ENCODE measurements around the gene C15orf40.
"Not testable (repeated sequence)": the region's sequence is repeated elsewhere in the genome, so short reads cannot be mapped to it uniquely, and the experiment has no call there.

Gene C15orf40

GRCh38 chr15:82952158-82953081 lies 59.0 kb downstream of the C15orf40 start, which contains the start of gene HOMER2:
HOMER2 (minus strand) TSS chr15:82952720; CDS start chr15:82952535, 185 bp downstream.
- DNase-seq (ENCODE audit: low read depth), result no peak

GRCh38 chr15:82951472-82952157 lies 59.8 kb downstream of the C15orf40 start:
- DNase-seq (ENCODE audit: low read depth), result no peak

- no peak for DNase-seq (ENCODE audit: low read depth)
Measured at GRCh38 chr15:82950746-82951370, 60.6 kb downstream of the C15orf40 start.

GRCh38 chr15:82950295-82950694 lies 61.1 kb downstream of the C15orf40 start:
- no peak for DNase-seq (ENCODE audit: low read depth)

GRCh38 chr15:82946155-82946701 lies 65.2 kb downstream of the C15orf40 start:
- DNase-seq (ENCODE audit: low read depth), result no peak

GRCh38 chr15:82945326-82945725 lies 66.1 kb downstream of the C15orf40 start:
- no peak for DNase-seq (ENCODE audit: low read depth)

GRCh38 chr15:82944821-82945220 lies 66.6 kb downstream of the C15orf40 start:
- no peak for DNase-seq (ENCODE audit: low read depth)

GRCh38 chr15:82944056-82944455 lies 67.4 kb downstream of the C15orf40 start:
- DNase-seq (ENCODE audit: low read depth), result no peak

- no peak for DNase-seq (ENCODE audit: low read depth)
Measured at GRCh38 chr15:82943176-82943575, 68.3 kb downstream of the C15orf40 start.

- DNase-seq (ENCODE audit: low read depth), result no peak
Measured at GRCh38 chr15:82942691-82943090, 68.7 kb downstream of the C15orf40 start.

- DNase-seq (ENCODE audit: low read depth), result not testable (repeated sequence)
Measured at GRCh38 chr15:82939678-82940077, 71.8 kb downstream of the C15orf40 start.

Data from stimulated activated CD8-positive, alpha-beta memory T cell treated with anti-CD3 and anti-CD28 coated beads, Interleukin-15, amount 100 ng/mL, for 1 hour (primary cell).